Kidney epithelial cell (primary cell): ENCODE measurements around the gene GALNT9. TPM values are rescaled to one million over a fixed set of nuclear protein-coding genes. Genes with fewer than 3 reads are reported as not detected.
"Not testable (repeated sequence)": the region's sequence is repeated elsewhere in the genome, so short reads cannot be mapped to it uniquely, and the experiment has no call there.

Source experiments
- DNase-seq: peaks from one replicate; pipeline ENCODE4 v3.0.0-alpha.2; 2010; ENCODE audit warnings: low read depth
- H3K27me3 ChIP-seq: 2 replicates; pipeline ENCODE4 v1.6.0; 2011; ENCODE audit warnings: low read length; ENCODE audit not compliant: control insufficient read depth, insufficient read depth
- H3K36me3 ChIP-seq: 2 replicates; pipeline ENCODE4 v1.5.1; 2011; ENCODE audit warnings: low read length; ENCODE audit not compliant: control insufficient read depth, insufficient read depth
- H3K4me3 ChIP-seq: 2 replicates; pipeline ENCODE4 v1.5.1; 2011; ENCODE audit warnings: low read depth, mild to moderate bottlenecking, control low read depth, low read length
- CTCF ChIP-seq: IDR thresholded peaks from 2 replicates; pipeline ENCODE4 v1.5.1; 2011; ENCODE audit warnings: mild to moderate bottlenecking, moderate library complexity, low read length, control low read depth, inconsistent platforms; ENCODE audit not compliant: insufficient read depth, poor library complexity, severe bottlenecking
- total RNA-seq: library from RNA; depleted of rRNA; stranded (reverse); fragments of >200 nt; gene quantifications from 2 replicates; pipeline ENCODE4 v1.2.3, GENCODE V29; 2015

Gene GALNT9
- total RNA-seq, 1 donor from 2014 or later, result 1.5 TPM

- Histone ChIP-seq H3K27me3 (peaks cover 2% of the 10 kb centered on the region), H3K4me3 (no peak overlapping the region), H3K36me3 (no peaks in the 10 kb centered on the region)
- no peak for TF ChIP-seq CTCF
- no peak for DNase-seq
Observed at GRCh38 chr12:132296063-132296462, 33.3 kb downstream of the GALNT9 start.

- not testable (repeated sequence) for DNase-seq, H3K36me3 ChIP-seq, H3K4me3 ChIP-seq, H3K27me3 ChIP-seq
Observed at GRCh38 chr12:132295561-132295960, 33.8 kb downstream of the GALNT9 start.

GRCh38 chr12:132295101-132295526, 34.3 kb downstream of the GALNT9 start:
- Histone ChIP-seq H3K4me3 (no peak overlapping the region), H3K27me3 (peaks cover 2% of the 10 kb centered on the region)
- DNase-seq, result no peak

GRCh38 chr12:132294121-132295034, 35.0 kb downstream of the GALNT9 start:
- no peaks in the 10 kb centered on the region for H3K36me3 ChIP-seq
- no peak for TF ChIP-seq CTCF
- no peak for DNase-seq
- no peak overlapping the region for H3K4me3 ChIP-seq
- H3K27me3 ChIP-seq, result peaks cover 8% of the 10 kb centered on the region

More at GRCh38 chr12:132295101-132295526, 34.3 kb downstream of the GALNT9 start:
- TF ChIP-seq CTCF, result no peak
- no peaks in the 10 kb centered on the region for H3K36me3 ChIP-seq

GRCh38 chr12:132292328-132293319, 36.8 kb downstream of the GALNT9 start:
- TF ChIP-seq CTCF, result no peak
- DNase-seq, result no peak
- Histone ChIP-seq H3K36me3 (no peaks in the 10 kb centered on the region), H3K27me3 (peaks cover 23% of the 10 kb centered on the region), H3K4me3 (no peak overlapping the region)

- H3K4me3 ChIP-seq, result no peak overlapping the region
- no peak for TF ChIP-seq CTCF
- peaks cover 26% of the 10 kb centered on the region for H3K27me3 ChIP-seq
- H3K36me3 ChIP-seq, result no peaks in the 10 kb centered on the region
- DNase-seq, result no peak
Observed at GRCh38 chr12:132291402-132292175, 37.8 kb downstream of the GALNT9 start.
